Naive thymus-derived CD8-positive, alpha-beta T cell (primary cell): ENCODE measurements around the gene FNDC10. TPM values are rescaled to one million over a fixed set of nuclear protein-coding genes. Genes with fewer than 3 reads are reported as not detected.

Experiments used
- ATAC-seq, 2 donors: fragments of 150-1000 bp; cut with Tn5 transposase in 1 of 2; sonication (Bioruptor Pico), chemical (Tn5 transposase) in 1 of 2; 1 replicate in 1 of 2; 2 replicates in 1 of 2; pipeline ENCODE4 v1.10.0; 2021; ENCODE audit warnings: mild to moderate bottlenecking in 2 of 2, moderate library complexity in 2 of 2
- POLR2A ChIA-PET: fragments of 350-600 bp; sonication (Branson Sonifier 250); formaldehyde crosslinking; loops from one replicate; lab custom pipeline; 2021; ENCODE audit warnings: antibody characterized with exemption; lab: Charles Lee
- DNase-seq, 10 donors: peaks; one replicate each; pipeline versions ENCODE4 v3.0.0 to v3.0.0-alpha.2; 2020 to 2022
- H3K27ac Mint-ChIP-seq, 10 donors: one replicate each; pipeline ENCODE4 v1.8.0; 2020 to 2022; ENCODE audit warnings: mild to moderate bottlenecking in 10 of 10, mixed read lengths in 10 of 10, moderate library complexity in 4 of 10, inconsistent platforms in 1 of 10
- H3K27me3 Mint-ChIP-seq, 5 donors: one replicate each; pipeline ENCODE4 v1.8.0; 2021 to 2022; ENCODE audit warnings: mixed read lengths in 5 of 5
- H3K36me3 Mint-ChIP-seq, 3 donors: one replicate each; pipeline ENCODE4 v1.8.0; 2020 to 2022; ENCODE audit warnings: mixed read lengths in 3 of 3, mild to moderate bottlenecking in 2 of 3, inconsistent platforms in 1 of 3
- H3K4me1 Mint-ChIP-seq, 4 donors: one replicate each; pipeline ENCODE4 v1.8.0; 2021 to 2022; ENCODE audit warnings: mixed read lengths in 4 of 4
- H3K4me3 Mint-ChIP-seq, 10 donors: one replicate each; pipeline ENCODE4 v1.8.0; 2020 to 2022; ENCODE audit warnings: mild to moderate bottlenecking in 10 of 10, mixed read lengths in 10 of 10, moderate library complexity in 6 of 10, inconsistent platforms in 1 of 10
- H3K9me3 Mint-ChIP-seq, 9 donors: one replicate each; pipeline ENCODE4 v1.8.0; 2020 to 2022; ENCODE audit warnings: mixed read lengths in 9 of 9, mild to moderate bottlenecking in 3 of 9, inconsistent platforms in 1 of 9, moderate library complexity in 1 of 9
- polyA plus RNA-seq, 3 donors: library from polyadenylated mRNA; unstranded; fragments of 300-500 nt; fragmentation: Illumina TruSeq; gene quantifications; one replicate each; pipeline ENCODE4 v1.2.3, GENCODE V29; 2021
- total RNA-seq, 8 experiments: library from RNA in 2 of 8; stranded (reverse) in 2 of 8; gene quantifications; one replicate each; pipeline ENCODE4 v1.2.3 and lab custom pipeline; 2021 to 2026

Gene FNDC10
- total and polyA plus RNA-seq, 5 experiments from 2014 or later = 0.75 to 3.8 (median 2.4) TPM

- Mint-ChIP-seq H3K9me3 (no peaks in the 10 kb centered on the region), H3K27ac (peak overlapping the region in 1 of 10 donors; percentile 21), H3K4me1 (peaks cover 4 to 8% (median 5%) of the 10 kb centered on the region in 4 donors), H3K36me3 (no peaks in the 10 kb centered on the region), H3K4me3 (no peak overlapping the region), H3K27me3 (peaks cover 0 to 9% (median 0%) of the 10 kb centered on the region in 5 donors)
- DNase-seq = peak in 1 of 10 donors; percentile 44
- ATAC-seq = no peak
- POLR2A ChIA-PET = no interaction called here
Measured at GRCh38 chr1:1593834-1594601, 5.9 kb downstream of the FNDC10 start.

- ATAC-seq (no peak), DNase-seq (no peak)
- Mint-ChIP-seq H3K36me3 (no peaks in the 10 kb centered on the region), H3K27ac (no peak overlapping the region), H3K4me1 (no peaks in the 10 kb centered on the region), H3K9me3 (no peaks in the 10 kb centered on the region), H3K4me3 (no peak overlapping the region), H3K27me3 (peaks cover 0 to 12% (median 0%) of the 10 kb centered on the region in 5 donors)
- POLR2A ChIA-PET = no interaction called here
Measured at GRCh38 chr1:1591452-1591851, 8.5 kb downstream of the FNDC10 start.

GRCh38 chr1:1583347-1584010, 16.5 kb downstream of the FNDC10 start:
- peaks cover 0 to 3% (median 0%) of the 10 kb centered on the region in 4 donors for H3K4me1 Mint-ChIP-seq
- H3K9me3 Mint-ChIP-seq = no peaks in the 10 kb centered on the region
- no peaks in the 10 kb centered on the region for H3K36me3 Mint-ChIP-seq
- POLR2A ChIA-PET = no interaction called here
- no peak for DNase-seq
- H3K27ac Mint-ChIP-seq = no peak overlapping the region
- H3K4me3 Mint-ChIP-seq = no peak overlapping the region
- ATAC-seq = no peak
- peaks cover 0 to 29% (median 1%) of the 10 kb centered on the region in 5 donors for H3K27me3 Mint-ChIP-seq

- Mint-ChIP-seq H3K4me1 (peaks cover 0 to 3% (median 0%) of the 10 kb centered on the region in 4 donors), H3K27ac (no peak overlapping the region), H3K36me3 (no peaks in the 10 kb centered on the region), H3K27me3 (peaks cover 0 to 28% (median 1%) of the 10 kb centered on the region in 5 donors), H3K4me3 (no peak overlapping the region), H3K9me3 (no peaks in the 10 kb centered on the region)
- ATAC-seq (no peak), DNase-seq (no peak)
- POLR2A ChIA-PET = no interaction called here
Measured at GRCh38 chr1:1582585-1583346, 17.2 kb downstream of the FNDC10 start.

- no peak for DNase-seq
- Mint-ChIP-seq H3K36me3 (peaks cover 0 to 5% (median 0%) of the 10 kb centered on the region in 3 donors), H3K4me3 (no peak overlapping the region), H3K27ac (peak overlapping the region in 1 of 10 donors; percentile 13), H3K27me3 (peaks cover 0 to 13% (median 1%) of the 10 kb centered on the region in 5 donors), H3K4me1 (peaks cover 9 to 17% (median 13%) of the 10 kb centered on the region in 4 donors), H3K9me3 (no peaks in the 10 kb centered on the region)
- no peak for ATAC-seq
- POLR2A ChIA-PET = interaction anchor here (0.5 to 2.5 kb wide), 7 partner anchors 10 to 80 kb away, joined by 3 to 11 read pairs (median 4); partner anchors contain the start of gene MIB2
Measured at GRCh38 chr1:1578371-1578940, 21.5 kb downstream of the FNDC10 start.

GRCh38 chr1:1577367-1578011, 22.4 kb downstream of the FNDC10 start:
- Mint-ChIP-seq H3K27me3 (peaks cover 0 to 11% (median 1%) of the 10 kb centered on the region in 5 donors), H3K27ac (no peak overlapping the region)
- ATAC-seq = no peak

GRCh38 chr1:1574721-1575537, 25.0 kb downstream of the FNDC10 start, which contains the start of gene SSU72:
Gene SSU72, minus strand, starts transcription at chr1:1574863. Its CDS starts 306 bp downstream, at chr1:1574557.
- Mint-ChIP-seq H3K36me3 (peaks cover 3 to 14% (median 5%) of the 10 kb centered on the region in 3 donors), H3K9me3 (no peaks in the 10 kb centered on the region), H3K4me1 (peaks cover 17 to 44% (median 33%) of the 10 kb centered on the region in 4 donors), H3K4me3 (peak within 1 kb of the TSS; percentile 92 to 99 (median 98)), H3K27me3 (no peaks in the 10 kb centered on the region), H3K27ac (peak within 1 kb of the TSS; percentile 99 to 100 (median 100))
- POLR2A ChIA-PET = interaction anchor here (1.0 to 7.1 kb wide), 4 partner anchors 23 to 55 kb away, joined by 3 to 87 read pairs (median 4); partner anchors contain the start of gene MIB2
- ATAC-seq (peak; percentile 77 to 83), DNase-seq (peak; percentile 85 to 96 (median 92))

More at GRCh38 chr1:1577367-1578011, 22.4 kb downstream of the FNDC10 start:
- Mint-ChIP-seq H3K36me3 (peaks cover 0 to 5% (median 0%) of the 10 kb centered on the region in 3 donors), H3K4me3 (no peak overlapping the region), H3K9me3 (no peaks in the 10 kb centered on the region), H3K4me1 (peaks cover 10 to 26% (median 19%) of the 10 kb centered on the region in 4 donors)
- POLR2A ChIA-PET = interaction anchor here (0.5 to 2.5 kb wide), 6 partner anchors 11 to 51 kb away, joined by 3 to 11 read pairs (median 4); no protein-coding TSS in a partner anchor
- DNase-seq = no peak

- Mint-ChIP-seq H3K9me3 (no peaks in the 10 kb centered on the region), H3K36me3 (peaks cover 3 to 21% (median 5%) of the 10 kb centered on the region in 3 donors), H3K4me3 (peak overlapping the region; percentile 88 to 99 (median 98)), H3K27me3 (no peaks in the 10 kb centered on the region), H3K27ac (peak overlapping the region; percentile 94 to 100 (median 99)), H3K4me1 (peaks cover 19 to 52% (median 41%) of the 10 kb centered on the region in 4 donors)
- DNase-seq = peak in 9 of 10 donors; percentile 20 to 91 (median 66)
- POLR2A ChIA-PET = interaction anchor here (0.5 to 7.1 kb wide), 6 partner anchors 8 to 150 kb away, joined by 3 to 87 read pairs (median 5); partner anchors contain the start of gene MIB2
- peak; percentile 80 to 83 for ATAC-seq
Measured at GRCh38 chr1:1573843-1574720, 25.9 kb downstream of the FNDC10 start.

- Mint-ChIP-seq H3K9me3 (no peaks in the 10 kb centered on the region), H3K4me3 (peak overlapping the region in 5 of 10 donors; percentile 18 to 65 (median 48)), H3K4me1 (peaks cover 24 to 73% (median 60%) of the 10 kb centered on the region in 4 donors), H3K27ac (peak overlapping the region in 8 of 10 donors; percentile 37 to 86 (median 72)), H3K27me3 (no peaks in the 10 kb centered on the region), H3K36me3 (peaks cover 8 to 55% (median 13%) of the 10 kb centered on the region in 3 donors)
- ATAC-seq (no peak), DNase-seq (no peak)
- POLR2A ChIA-PET = interaction anchor here (0.7 kb wide), 1 partner anchor 21 kb away, joined by 3 read pairs; no protein-coding TSS in a partner anchor
Measured at GRCh38 chr1:1569341-1569740, 30.6 kb downstream of the FNDC10 start.

- Mint-ChIP-seq H3K4me1 (peaks cover 19 to 74% (median 54%) of the 10 kb centered on the region in 4 donors), H3K27ac (peak overlapping the region in 4 of 10 donors; percentile 4 to 63 (median 40)), H3K36me3 (peaks cover 4 to 70% (median 16%) of the 10 kb centered on the region in 3 donors), H3K9me3 (no peaks in the 10 kb centered on the region), H3K27me3 (no peaks in the 10 kb centered on the region), H3K4me3 (peak overlapping the region in 5 of 10 donors; percentile 14 to 43 (median 26))
- POLR2A ChIA-PET = interaction anchor here (0.7 kb wide), 1 partner anchor 24 kb away, joined by 3 read pairs; no protein-coding TSS in a partner anchor
- DNase-seq = no peak
- no peak for ATAC-seq
Measured at GRCh38 chr1:1567891-1568291, 32.0 kb downstream of the FNDC10 start.
